MM.1S (cell line): Measurements from ENCODE around the gene HSPA6.
"Not testable (repeated sequence)": the region's sequence is repeated elsewhere in the genome, so short reads cannot be mapped to it uniquely, and the experiment has no call there.

Experiments
- DNase-seq: peaks from one replicate; pipeline ENCODE4 v3.0.0-alpha.2; 2015
- H2AFZ ChIP-seq: fragments of 300-600 bp; sonication (generic); 2 replicates; pipeline ENCODE4 v1.6.0; 2016; ENCODE audit warnings: antibody characterized with exemption, low read length
- H3F3A ChIP-seq: fragments of 300-600 bp; sonication (generic); 2 replicates; pipeline ENCODE4 v1.6.1; 2016; ENCODE audit warnings: mild to moderate bottlenecking, antibody characterized with exemption, low read length, moderate library complexity, mixed read lengths; ENCODE audit not compliant: insufficient read depth
- H3K27ac ChIP-seq: fragments of 300-600 bp; sonication (generic); 2 replicates; pipeline ENCODE4 v1.5.1; 2016; ENCODE audit warnings: mild to moderate bottlenecking, low read length
- H3K27me3 ChIP-seq: fragments of 300-600 bp; sonication (generic); replicated peaks from 2 replicates; pipeline ENCODE4 v1.6.0; 2016; ENCODE audit warnings: low read length; ENCODE audit not compliant: insufficient read depth
- H3K36me3 ChIP-seq: fragments of 300-600 bp; sonication (generic); replicated peaks from 2 replicates; pipeline ENCODE4 v1.6.1; 2016; ENCODE audit warnings: mild to moderate bottlenecking, low read length, mixed read lengths; ENCODE audit not compliant: insufficient read depth
- H3K4me1 ChIP-seq: fragments of 300-600 bp; sonication (generic); 2 replicates; pipeline ENCODE4 v1.6.1; 2016; ENCODE audit warnings: low read length, mixed read lengths
- H3K4me2 ChIP-seq: fragments of 300-600 bp; sonication (generic); 2 replicates; pipeline ENCODE4 v1.6.0; 2016; ENCODE audit warnings: low read depth, low read length
- H3K4me3 ChIP-seq: fragments of 300-600 bp; sonication (generic); 2 replicates; pipeline ENCODE4 v1.5.1; 2016; ENCODE audit warnings: low read length, mixed read lengths
- H3K79me2 ChIP-seq: fragments of 300-600 bp; sonication (generic); 2 replicates; pipeline ENCODE4 v1.6.1; 2016; ENCODE audit warnings: mixed run types, low read length, mixed read lengths
- H3K9ac ChIP-seq: fragments of 300-600 bp; sonication (generic); 2 replicates; pipeline ENCODE4 v1.6.1; 2016; ENCODE audit warnings: low read length, mixed read lengths
- H3K9me2 ChIP-seq: fragments of 300-600 bp; sonication (generic); replicated peaks from 2 replicates; pipeline ENCODE4 v1.6.1; 2016; ENCODE audit warnings: mild to moderate bottlenecking, low read length, mixed read lengths; ENCODE audit not compliant: insufficient read depth
- H3K9me3 ChIP-seq: fragments of 300-600 bp; sonication (generic); replicated peaks from 2 replicates; pipeline ENCODE4 v1.6.1; 2016; ENCODE audit warnings: mild to moderate bottlenecking, low read length, mixed read lengths; ENCODE audit not compliant: insufficient read depth
- H4K20me1 ChIP-seq: fragments of 300-600 bp; sonication (generic); 2 replicates; pipeline ENCODE4 v1.6.1; 2016; ENCODE audit warnings: mild to moderate bottlenecking, low read length, moderate library complexity, mixed read lengths; ENCODE audit not compliant: insufficient read depth
- EZH2 ChIP-seq: fragments of 300-600 bp; sonication (generic); optimal IDR thresholded peaks from 2 replicates; pipeline ENCODE3; 2017; ENCODE audit warnings: low read depth, mild to moderate bottlenecking, antibody characterized with exemption, low read length, mixed read lengths
- EZH2phosphoT487 ChIP-seq: fragments of 300-600 bp; sonication (generic); IDR thresholded peaks from 2 replicates; pipeline ENCODE4 v1.6.1; 2018; ENCODE audit warnings: antibody characterized with exemption, low read length
- TF ChIP-seq, protein P1 (sequence below): fragments of 300-600 bp; sonication (generic); IDR thresholded peaks from 2 replicates; pipeline ENCODE4 v1.5.1; 2016; ENCODE audit warnings: antibody characterized with exemption, low read length, mixed read lengths

HSPA6 gene

DNA sequence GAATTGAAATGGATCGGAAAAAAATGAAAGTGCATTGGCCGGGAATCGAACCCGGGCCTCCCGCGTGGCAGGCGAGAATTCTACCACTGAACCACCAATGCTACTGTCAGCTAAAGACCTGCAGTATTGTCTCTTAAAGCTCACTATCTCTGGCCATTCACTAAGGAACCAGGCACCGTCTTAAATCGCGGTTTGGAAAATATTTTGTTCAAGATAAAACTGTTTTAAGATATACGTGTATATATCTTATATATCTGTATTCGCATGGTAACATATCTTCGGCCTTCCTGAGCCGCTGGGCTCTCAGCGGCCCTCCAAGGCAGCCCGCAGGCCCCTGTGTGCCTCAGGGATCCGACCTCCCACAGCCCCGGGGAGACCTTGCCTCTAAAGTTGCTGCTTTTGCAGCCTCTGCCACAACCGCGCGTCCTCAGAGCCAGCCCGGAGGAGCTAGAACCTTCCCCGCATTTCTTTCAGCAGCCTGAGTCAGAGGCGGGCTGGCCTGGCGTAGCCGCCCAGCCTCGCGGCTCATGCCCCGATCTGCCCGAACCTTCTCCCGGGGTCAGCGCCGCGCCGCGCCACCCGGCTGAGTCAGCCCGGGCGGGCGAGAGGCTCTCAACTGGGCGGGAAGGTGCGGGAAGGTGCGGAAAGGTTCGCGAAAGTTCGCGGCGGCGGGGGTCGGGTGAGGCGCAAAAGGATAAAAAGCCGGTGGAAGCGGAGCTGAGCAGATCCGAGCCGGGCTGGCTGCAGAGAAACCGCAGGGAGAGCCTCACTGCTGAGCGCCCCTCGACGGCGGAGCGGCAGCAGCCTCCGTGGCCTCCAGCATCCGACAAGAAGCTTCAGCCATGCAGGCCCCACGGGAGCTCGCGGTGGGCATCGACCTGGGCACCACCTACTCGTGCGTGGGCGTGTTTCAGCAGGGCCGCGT lies at the start of gene HSPA6:
Gene HSPA6, plus strand, starts transcription at position 724 of the 925 bp plus-strand sequence. Its CDS starts 119 bp downstream, at position 843.
- Histone ChIP-seq H2AFZ (peak within 1 kb of the TSS; percentile 85), H3K27ac (peak within 1 kb of the TSS; percentile 65; the same call in 1 of the 2 replicates), H3K9ac (peak within 1 kb of the TSS; percentile 67), H3K4me3 (peak within 1 kb of the TSS; percentile 78), H3K4me2 (peak within 1 kb of the TSS; percentile 70)
- H3K79me2 ChIP-seq, H3K36me3 ChIP-seq, H3K4me1 ChIP-seq, H3K9me3 ChIP-seq, H4K20me1 ChIP-seq, H3F3A ChIP-seq, H3K9me2 ChIP-seq, H3K27me3 ChIP-seq: not testable (repeated sequence)
- DNase-seq = peak; percentile 86

DNA sequence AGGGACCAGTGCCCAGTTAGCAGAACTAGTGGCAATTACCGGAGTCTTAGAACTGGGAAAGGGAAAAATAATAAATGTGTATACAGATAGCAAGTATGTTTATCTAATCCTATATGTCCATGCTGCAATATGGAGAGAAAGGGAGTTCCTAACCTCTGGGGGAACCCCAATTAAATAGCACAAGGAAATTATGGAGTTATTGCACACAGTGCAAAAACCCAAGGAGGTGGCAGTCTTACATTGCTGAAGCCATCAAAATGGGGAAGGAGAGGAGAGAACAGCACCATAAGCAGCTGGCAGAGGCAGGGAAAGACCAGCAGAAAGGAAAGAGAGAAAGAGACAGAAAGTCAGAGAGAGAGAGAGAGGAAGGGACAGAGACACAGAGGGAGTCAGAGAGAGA lies 46.6 kb upstream of the HSPA6 start:
- H3K27me3 ChIP-seq, H3K9ac ChIP-seq, H3F3A ChIP-seq, DNase-seq, H4K20me1 ChIP-seq, H3K27ac ChIP-seq, H3K4me1 ChIP-seq, H2AFZ ChIP-seq, H3K4me3 ChIP-seq, H3K9me3 ChIP-seq, H3K9me2 ChIP-seq, H3K79me2 ChIP-seq, H3K4me2 ChIP-seq, H3K36me3 ChIP-seq: not testable (repeated sequence)

DNA sequence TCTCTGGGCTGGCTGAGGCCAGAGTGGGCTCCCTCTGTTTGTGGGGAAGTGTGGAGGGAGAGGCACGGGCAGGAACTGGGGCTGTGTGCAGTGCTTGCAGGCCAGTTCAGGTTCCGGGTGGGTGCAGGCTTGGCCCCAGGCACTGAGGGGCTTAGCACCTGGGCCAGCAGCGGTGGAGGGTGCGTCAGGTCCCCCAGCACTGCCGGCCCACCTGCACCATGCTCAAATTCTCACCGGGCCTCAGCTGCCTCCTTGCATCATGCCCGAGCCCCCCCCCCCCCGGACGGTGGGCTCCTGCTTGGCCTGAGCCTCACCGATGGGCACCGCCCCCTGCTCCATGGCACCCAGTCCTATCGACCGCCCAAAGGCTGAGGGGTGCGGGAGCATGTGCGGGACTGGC lies 45.4 kb upstream of the HSPA6 start:
- Histone ChIP-seq H3K36me3 (no peaks in the 10 kb centered on the region), H3F3A (no peaks in the 10 kb centered on the region), H2AFZ (no peak overlapping the region), H3K79me2 (no peaks in the 10 kb centered on the region), H3K27me3 (peaks cover 5% of the 10 kb centered on the region; the same call in 1 of the 2 replicates), H3K4me3 (no peak overlapping the region), H3K27ac (no peak overlapping the region), H3K4me1 (no peaks in the 10 kb centered on the region), H3K9ac (no peak overlapping the region), H3K9me2 (no peaks in the 10 kb centered on the region), H3K4me2 (no peak overlapping the region), H3K9me3 (no peaks in the 10 kb centered on the region), H4K20me1 (no peaks in the 10 kb centered on the region)
- TF ChIP-seq, protein P1, sequence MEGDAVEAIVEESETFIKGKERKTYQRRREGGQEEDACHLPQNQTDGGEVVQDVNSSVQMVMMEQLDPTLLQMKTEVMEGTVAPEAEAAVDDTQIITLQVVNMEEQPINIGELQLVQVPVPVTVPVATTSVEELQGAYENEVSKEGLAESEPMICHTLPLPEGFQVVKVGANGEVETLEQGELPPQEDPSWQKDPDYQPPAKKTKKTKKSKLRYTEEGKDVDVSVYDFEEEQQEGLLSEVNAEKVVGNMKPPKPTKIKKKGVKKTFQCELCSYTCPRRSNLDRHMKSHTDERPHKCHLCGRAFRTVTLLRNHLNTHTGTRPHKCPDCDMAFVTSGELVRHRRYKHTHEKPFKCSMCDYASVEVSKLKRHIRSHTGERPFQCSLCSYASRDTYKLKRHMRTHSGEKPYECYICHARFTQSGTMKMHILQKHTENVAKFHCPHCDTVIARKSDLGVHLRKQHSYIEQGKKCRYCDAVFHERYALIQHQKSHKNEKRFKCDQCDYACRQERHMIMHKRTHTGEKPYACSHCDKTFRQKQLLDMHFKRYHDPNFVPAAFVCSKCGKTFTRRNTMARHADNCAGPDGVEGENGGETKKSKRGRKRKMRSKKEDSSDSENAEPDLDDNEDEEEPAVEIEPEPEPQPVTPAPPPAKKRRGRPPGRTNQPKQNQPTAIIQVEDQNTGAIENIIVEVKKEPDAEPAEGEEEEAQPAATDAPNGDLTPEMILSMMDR = no peak
- TF ChIP-seq EZH2 = no peak
- TF ChIP-seq EZH2phosphoT487 = no peak
- no peak for DNase-seq

DNA sequence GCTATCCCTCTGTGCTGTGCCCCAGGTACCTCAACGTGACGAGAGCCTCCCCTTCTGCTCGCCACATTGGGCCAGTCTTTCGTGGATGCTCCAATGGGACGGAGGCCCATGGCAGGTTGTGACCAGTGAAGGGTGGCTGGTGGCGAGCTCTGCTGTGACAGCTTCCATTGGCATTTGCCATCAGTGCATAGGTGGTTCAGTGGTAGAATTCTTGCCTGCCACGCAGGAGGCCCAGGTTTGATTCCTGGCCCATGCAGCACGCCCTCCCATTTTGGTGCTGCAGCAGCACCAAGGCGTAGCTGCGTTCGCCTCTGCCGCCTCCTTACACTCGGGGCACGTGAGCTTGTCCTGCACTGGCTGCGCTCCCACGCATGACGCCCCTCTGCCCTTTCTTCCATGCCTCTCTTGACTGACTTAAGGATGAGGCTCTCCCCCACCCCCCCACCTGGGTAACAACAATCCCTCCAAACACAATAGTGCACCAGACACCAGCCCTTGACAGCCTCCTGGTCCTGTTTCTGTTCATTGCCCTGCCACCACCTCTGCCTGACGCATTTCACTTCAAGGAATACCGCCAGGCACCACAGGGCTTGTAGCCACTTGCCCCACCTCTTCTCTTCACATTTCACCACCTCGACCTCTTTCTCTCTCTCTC lies 43.8 kb upstream of the HSPA6 start:
- Histone ChIP-seq H3K9ac (no peak overlapping the region), H3K4me1 (no peaks in the 10 kb centered on the region), H4K20me1 (no peaks in the 10 kb centered on the region), H3K27ac (no peak overlapping the region), H2AFZ (no peak overlapping the region), H3K9me3 (no peaks in the 10 kb centered on the region), H3K27me3 (peaks cover 5% of the 10 kb centered on the region; the same call in 1 of the 2 replicates), H3K79me2 (no peaks in the 10 kb centered on the region), H3F3A (no peaks in the 10 kb centered on the region), H3K4me3 (no peak overlapping the region), H3K4me2 (no peak overlapping the region), H3K9me2 (no peaks in the 10 kb centered on the region), H3K36me3 (no peaks in the 10 kb centered on the region)
- DNase-seq = no peak
- TF ChIP-seq, protein P1 = no peak
- TF ChIP-seq EZH2phosphoT487 (no peak), EZH2 (no peak)
